Fibroblast of skin of right quadriceps (primary cell): ENCODE measurements around the gene PNLDC1.
"Not testable (repeated sequence)": the region's sequence is repeated elsewhere in the genome, so short reads cannot be mapped to it uniquely, and the experiment has no call there.

Source experiments
- DNase-seq: peaks from one replicate; pipeline ENCODE4 v3.0.0-alpha.2; 2013

The PNLDC1 gene

GRCh38 chr6:159788753-159789376 is 11.2 kb upstream of the PNLDC1 start:
- no peak for DNase-seq

- peak; percentile 100 for DNase-seq
Measured at GRCh38 chr6:159789377-159790148, 10.5 kb upstream of the PNLDC1 start, which contains the start of gene TCP1. TSS of gene TCP1 (minus strand) at chr6:159789602. CDS start at chr6:159789468, 134 bp downstream.

- peak; percentile 98 for DNase-seq
Measured at GRCh38 chr6:159790149-159790955, 9.7 kb upstream of the PNLDC1 start, which contains the start of gene MRPL18. TSS of gene MRPL18 (plus strand) at chr6:159790467. CDS start at chr6:159790588, 121 bp downstream.

GRCh38 chr6:159790956-159791598 is 9.0 kb upstream of the PNLDC1 start:
- no peak for DNase-seq

- DNase-seq: not testable (repeated sequence)
Measured at GRCh38 chr6:159794976-159795375, 5.1 kb upstream of the PNLDC1 start.

GRCh38 chr6:159797554-159797953 is 2.5 kb upstream of the PNLDC1 start:
- no peak for DNase-seq

GRCh38 chr6:159801935-159802334 is 1.9 kb downstream of the PNLDC1 start:
- DNase-seq: no peak

- no peak for DNase-seq
Measured at GRCh38 chr6:159804504-159804903, 4.4 kb downstream of the PNLDC1 start.

- no peak for DNase-seq
Measured at GRCh38 chr6:159805440-159806020, 5.5 kb downstream of the PNLDC1 start.

- DNase-seq: no peak
Measured at GRCh38 chr6:159806021-159806458, 6.0 kb downstream of the PNLDC1 start.

- no peak for DNase-seq
Measured at GRCh38 chr6:159807150-159807858, 7.2 kb downstream of the PNLDC1 start.

- DNase-seq: no peak
Measured at GRCh38 chr6:159808647-159809046, 8.6 kb downstream of the PNLDC1 start.

GRCh38 chr6:159809149-159809548 is 9.1 kb downstream of the PNLDC1 start:
- no peak for DNase-seq

GRCh38 chr6:159813781-159814180 is 13.7 kb downstream of the PNLDC1 start:
- DNase-seq: no peak

- DNase-seq: no peak
Measured at GRCh38 chr6:159815410-159815809, 15.3 kb downstream of the PNLDC1 start.

GRCh38 chr6:159816775-159817174 is 16.7 kb downstream of the PNLDC1 start:
- DNase-seq: not testable (repeated sequence)

- DNase-seq: no peak
Measured at GRCh38 chr6:159817951-159818739, 18.1 kb downstream of the PNLDC1 start.

GRCh38 chr6:159819098-159819497 is 19.0 kb downstream of the PNLDC1 start:
- no peak for DNase-seq

- no peak for DNase-seq
Measured at GRCh38 chr6:159819932-159820640, 20.0 kb downstream of the PNLDC1 start.

GRCh38 chr6:159821122-159821521 is 21.0 kb downstream of the PNLDC1 start:
- DNase-seq: no peak
